GM19452 (cell line): Measurements from ENCODE around the gene B4GALNT4.
"Not testable (repeated sequence)": the region's sequence is repeated elsewhere in the genome, so short reads cannot be mapped to it uniquely, and the experiment has no call there.

Experiments used
- ATAC-seq: cut with Tn5 transposase; IDR thresholded peaks from one replicate; pipeline ENCODE4 v1.9.1; 2021; ENCODE audit not compliant: unreplicated experiment

Gene B4GALNT4

DNA sequence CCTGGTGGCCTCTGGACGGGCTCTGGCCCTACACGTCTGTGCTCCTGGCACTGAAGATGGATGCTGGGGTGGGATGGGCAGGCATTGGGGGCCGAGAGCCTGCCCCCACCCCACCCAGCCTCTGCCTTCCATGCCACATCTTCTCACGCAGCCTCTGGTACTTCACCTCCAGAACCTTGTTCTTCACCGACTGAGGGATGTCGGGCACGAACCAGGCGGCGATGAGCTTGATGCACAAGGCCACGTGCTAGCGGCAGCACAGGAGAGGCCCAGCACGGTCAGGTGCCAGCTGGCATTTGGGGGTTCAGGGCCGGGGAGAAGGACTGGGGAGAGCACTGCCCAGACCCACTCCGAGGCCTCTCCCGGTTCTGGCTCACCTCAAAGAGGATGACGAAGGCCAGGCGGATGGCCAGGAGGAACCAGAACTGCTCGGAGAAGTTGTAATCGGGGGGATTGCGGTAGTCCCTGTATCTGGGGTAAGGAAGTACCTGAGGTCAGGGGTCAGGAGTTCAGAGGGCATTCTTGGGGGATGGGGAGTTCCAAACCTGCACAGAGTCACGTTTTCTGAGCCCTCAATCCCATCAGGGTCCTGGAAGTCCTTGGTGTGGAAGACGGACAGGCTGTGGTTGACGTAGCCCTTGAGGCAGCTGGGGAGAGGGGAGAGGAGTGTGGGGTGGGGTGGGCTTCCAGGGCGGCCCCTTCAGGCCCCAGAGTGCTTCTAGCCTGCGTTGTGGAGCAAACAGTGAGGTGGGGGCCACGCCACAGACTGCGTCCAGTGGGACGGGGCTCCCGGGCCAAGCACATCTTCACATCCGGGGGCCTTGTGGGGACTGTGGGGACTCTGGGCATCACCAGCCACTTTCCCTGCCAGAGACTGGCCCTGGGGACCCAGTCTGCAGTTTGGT is 49.3 kb downstream of the B4GALNT4 start:
- ATAC-seq, result no peak

DNA sequence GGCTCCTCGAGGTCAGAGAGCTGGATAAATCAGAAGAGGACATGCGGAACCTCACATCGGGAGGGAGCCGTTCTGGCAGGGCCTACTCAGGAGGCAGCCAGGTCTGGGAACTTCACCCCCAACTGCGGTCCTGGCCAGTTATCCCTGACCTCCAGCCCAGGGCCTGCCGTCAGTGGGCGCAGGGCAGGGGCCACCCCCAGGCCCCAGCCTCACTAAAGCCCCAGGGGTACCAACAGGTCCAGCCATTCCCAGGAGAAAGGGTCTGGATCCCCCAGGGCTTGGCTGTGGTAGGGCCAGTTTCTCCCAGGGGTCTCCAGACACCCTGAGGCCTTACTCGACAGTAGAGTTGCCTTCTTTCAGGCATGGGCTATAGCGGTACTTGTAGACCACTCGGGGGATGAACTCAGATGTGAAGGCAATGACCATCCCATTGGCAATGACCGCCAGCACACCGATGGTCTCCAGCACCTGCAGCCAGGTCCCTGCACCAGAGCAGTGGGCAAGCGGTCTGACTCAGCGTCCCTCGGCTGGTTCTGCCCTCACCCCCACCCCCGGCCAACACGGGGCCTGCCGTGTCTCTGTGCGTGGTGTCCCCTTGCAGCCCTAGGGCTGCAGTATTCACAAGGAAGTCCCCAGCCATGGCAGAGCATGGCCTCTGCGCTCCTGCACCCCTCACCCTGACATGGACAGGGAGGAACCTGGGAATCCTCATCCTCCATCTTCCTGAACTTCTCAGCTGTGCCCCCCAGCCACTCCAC is 50.1 kb downstream of the B4GALNT4 start:
- ATAC-seq, result no peak

DNA sequence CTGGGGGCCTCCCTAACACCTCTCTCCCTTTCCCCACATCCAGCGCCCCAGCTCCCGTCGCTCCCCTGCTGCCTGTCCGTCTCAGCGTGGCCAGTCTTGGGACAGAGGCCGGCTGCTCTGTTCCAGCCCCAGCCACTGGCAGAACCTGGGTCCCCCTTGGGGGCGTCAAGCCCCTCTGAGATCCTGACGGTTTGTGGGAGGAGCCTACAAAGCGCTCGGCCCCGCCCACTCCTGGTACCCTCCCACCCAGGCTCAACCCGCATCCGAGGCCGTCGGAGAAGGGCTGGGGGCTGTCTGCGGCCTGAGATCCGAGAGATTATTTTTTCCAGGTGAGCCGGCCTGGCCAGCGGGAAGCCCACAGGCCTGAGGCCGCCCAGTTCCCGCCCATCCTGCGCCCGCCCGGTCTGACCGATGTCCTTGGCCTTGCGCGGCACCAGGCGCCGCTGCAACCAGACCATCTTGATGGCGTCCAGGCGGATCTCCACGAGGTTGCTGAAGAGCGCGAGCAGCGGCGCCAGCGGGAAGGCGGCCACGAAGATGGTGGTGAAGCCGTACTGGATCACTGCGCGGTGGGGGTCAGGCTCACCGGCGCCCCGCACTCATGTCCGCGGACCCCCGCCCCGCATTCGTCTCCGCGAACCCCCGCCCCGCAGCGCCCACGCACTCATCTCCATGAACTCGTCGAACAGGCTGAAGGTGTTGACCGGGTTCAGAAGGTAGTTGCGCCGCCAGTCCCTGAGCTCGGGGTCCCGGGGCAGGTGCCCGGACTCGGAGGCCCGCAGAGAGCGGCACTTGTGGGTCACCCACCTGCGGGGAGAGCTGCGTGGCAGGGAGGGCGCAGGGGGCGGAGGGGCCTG is 51.0 kb downstream of the B4GALNT4 start:
- ATAC-seq, result no peak

DNA sequence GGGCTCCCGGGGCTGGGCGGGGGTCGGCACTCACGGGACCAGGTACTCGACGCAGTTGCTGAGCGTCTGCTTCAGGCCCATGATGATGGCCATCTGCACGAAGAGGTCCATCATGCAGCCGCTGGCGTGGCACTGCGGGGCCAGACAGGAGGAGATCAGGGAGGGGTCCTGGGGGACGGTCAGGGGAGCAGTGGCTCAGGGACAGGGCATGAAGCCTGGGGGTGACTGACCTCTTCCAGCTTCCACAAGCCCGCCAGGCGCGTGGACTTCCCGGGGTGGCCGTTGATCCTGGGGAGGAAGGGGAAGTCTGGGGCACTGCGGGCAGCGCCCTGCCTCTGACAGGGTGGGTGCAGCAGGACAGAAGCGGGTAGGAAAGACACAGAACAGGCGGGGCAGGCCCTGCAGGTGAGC is 51.6 kb downstream of the B4GALNT4 start:
- ATAC-seq, result no peak

DNA sequence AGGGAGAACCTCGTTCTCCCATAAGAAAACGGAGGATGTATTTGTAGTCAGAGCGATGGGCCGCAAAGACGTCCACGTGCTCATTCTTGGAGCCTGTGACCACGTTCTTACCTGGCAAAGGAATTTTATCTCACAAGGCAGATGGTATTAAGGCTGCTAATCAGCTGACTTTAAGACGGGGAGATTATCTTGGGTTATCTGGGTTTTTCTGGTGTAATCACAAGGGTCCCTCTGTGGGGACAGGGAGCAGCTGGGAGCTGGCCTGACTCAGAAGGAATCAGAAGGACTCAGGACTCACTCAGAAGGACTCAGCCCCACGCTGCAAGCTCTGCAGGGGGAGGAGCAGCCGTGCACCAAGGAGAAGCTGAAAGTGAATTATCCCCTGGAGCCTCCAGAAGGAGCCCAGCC is 53.0 kb downstream of the B4GALNT4 start:
- ATAC-seq, result no peak

DNA sequence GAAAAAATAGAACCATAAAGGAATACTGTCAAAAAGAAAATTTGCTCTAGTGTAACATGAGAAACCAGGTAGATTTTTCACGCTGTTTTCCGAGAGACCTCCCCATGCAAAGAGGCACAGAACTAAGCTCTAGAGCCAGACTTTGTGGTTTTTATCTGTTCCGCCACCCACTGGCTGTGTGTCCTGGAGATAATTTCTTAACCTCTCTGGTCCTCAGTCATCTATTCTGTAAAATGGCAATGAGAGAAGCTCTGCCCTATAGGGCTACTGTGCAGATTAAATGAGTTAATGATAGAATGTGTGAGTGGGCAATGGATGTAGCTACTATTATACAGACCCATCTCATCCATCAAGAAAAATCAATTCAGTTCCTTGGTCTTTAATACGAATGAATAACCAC is 54.9 kb downstream of the B4GALNT4 start:
- no peak for ATAC-seq

DNA sequence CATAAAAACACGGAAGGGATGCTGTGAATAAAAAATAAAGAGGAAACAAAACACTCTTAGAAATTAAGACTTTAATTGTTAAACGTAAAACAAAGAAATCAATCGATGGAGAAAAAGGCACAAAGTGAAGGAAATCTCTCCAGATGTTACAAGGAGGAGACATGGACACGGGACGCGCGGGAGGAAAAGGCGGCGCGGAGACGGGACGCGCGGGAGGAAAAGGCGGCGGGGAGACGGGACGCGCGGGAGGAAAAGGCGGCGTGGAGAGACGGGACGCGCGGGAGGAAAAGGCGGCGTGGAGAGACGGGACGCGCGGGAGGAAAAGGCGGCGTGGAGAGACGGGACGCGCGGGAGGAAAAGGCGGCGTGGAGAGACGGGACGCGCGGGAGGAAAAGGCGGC is 55.5 kb downstream of the B4GALNT4 start:
- ATAC-seq, result not testable (repeated sequence)

DNA sequence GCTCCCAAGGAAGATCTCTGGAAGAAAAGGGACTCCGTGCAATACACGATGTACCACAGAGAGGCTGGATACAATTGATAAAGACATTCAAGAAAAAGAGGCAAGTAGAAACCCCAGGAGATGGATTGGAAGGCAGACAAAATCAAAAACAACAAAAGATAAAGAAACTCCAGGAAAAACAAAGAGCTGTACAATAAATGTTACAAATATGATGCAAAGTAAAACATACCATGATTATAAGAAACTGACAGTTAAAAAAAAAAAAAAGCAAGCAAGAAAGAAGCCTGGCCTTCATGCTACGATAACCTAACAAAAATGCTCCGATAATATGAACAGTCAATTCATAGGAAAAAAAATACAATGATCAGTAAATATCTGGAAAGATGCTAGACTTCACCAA is 56.0 kb downstream of the B4GALNT4 start:
- no peak for ATAC-seq

DNA sequence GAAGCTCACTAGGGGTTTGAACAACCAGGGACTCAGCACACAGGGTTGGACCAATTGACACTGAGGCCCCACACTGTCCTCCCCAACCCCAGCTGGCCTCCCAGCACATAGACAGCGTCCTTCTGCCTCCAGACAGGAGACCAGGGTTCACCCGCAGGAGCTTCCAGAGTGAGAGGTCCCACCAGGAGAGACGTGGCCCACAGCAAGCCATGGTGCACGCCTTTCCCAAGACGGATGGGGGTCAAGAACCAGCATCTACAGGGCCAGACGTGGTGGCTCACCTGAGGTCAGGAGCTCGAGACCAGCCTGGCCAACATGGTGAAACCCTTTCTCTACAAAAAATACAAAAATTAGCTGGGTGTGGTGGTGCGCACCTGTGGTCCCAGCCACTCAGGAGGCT is 57.6 kb downstream of the B4GALNT4 start:
- no peak for ATAC-seq

DNA sequence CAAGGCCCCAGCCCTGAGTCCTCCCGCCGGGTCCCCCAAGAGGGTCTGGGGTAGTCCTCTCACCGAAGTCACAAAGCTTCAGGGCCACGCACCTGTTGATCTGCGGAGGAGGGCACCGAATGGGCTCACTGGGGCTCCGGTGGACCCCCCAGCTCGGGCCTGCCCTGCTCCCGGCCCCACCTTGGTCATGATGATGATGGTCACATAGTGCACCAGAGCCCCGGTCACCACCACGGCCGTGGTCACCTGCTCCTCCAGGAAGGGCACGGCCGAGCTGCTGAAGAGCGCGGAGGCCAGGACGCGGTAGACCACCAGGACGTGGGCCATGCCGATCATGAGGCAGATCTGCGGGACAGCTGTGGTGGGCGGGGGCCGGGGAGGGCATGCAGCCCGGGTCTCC is 59.0 kb downstream of the B4GALNT4 start:
- no peak for ATAC-seq

DNA sequence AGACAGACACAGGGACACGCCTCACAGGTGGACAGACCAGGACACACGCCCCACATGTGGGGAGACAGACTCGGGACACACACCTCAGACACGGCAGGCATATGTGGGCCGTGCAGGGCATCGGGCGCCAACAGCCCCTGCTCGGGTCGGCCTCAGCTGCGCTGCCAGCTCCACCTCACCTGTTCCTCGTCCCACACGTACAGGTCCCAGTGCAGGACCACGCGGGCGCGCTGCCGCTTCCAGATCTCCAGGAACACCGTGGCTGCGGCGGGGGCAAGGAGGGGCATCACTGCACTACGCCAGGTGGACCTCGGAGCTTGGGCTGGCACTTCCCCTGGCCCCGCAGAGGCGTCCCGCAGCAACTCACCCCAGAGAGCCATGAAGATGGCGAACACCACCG is 60.1 kb downstream of the B4GALNT4 start:
- no peak for ATAC-seq

DNA sequence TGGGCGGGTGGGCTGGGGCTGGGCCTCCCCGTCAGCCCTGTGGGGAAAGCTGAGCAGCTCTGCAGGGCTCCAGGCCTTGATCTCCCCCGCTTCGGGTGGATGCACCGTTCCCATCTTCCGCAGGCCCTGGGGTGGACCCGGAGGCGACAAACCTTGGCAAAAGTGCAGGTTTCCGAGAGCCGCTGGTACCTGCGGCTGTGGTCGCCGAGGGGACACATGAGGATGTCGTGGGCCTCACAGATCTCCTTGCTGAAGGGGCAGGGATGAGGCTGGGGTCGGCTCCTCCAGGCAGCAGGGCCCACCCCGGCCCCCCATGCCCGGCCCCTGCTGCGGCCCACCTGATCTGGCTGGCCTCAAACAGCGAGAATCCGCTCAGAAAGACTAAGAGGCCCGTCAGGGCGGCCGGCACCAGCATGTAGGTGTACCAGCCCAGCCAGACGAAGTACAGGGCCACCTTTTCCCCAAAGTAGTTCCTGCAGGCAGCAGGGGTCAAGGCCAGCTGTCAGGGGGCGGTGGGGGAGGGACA is 60.7 kb downstream of the B4GALNT4 start:
- ATAC-seq, result no peak
